ENCODE data around the gene COBLL1.

Gene COBLL1

GRCh38 chr2:164881524-164881923 lies 39.9 kb upstream of the COBLL1 start:
- TF ChIP-seq CTCF (IDR thresholded peaks at IDR 0.05; ENCODE audit: control insufficient read depth, insufficient read depth, low read depth, low read length, missing control alignments) = no peak
- DNase-seq (ENCODE audit: low read depth) = no peak
- no peak overlapping the region for H3K4me3 ChIP-seq (ENCODE audit: control insufficient read depth, low read depth, low read length)

- no peak for DNase-seq (ENCODE audit: low read depth)
- no peak for TF ChIP-seq CTCF (IDR thresholded peaks at IDR 0.05; ENCODE audit: control insufficient read depth, insufficient read depth, low read depth, low read length, missing control alignments)
- no peak overlapping the region for H3K4me3 ChIP-seq (ENCODE audit: control insufficient read depth, low read depth, low read length)
These were observed 38.4 kb upstream of the COBLL1 start for GRCh38 chr2:164879901-164880535.

- DNase-seq (ENCODE audit: low read depth) = no peak
- no peak overlapping the region for H3K4me3 ChIP-seq (ENCODE audit: control insufficient read depth, low read depth, low read length)
- no peak for TF ChIP-seq CTCF (IDR thresholded peaks at IDR 0.05; ENCODE audit: control insufficient read depth, insufficient read depth, low read depth, low read length, missing control alignments)
These were observed 36.3 kb upstream of the COBLL1 start for GRCh38 chr2:164877927-164878326.

GRCh38 chr2:164877169-164877568 lies 35.5 kb upstream of the COBLL1 start:
- no peak for DNase-seq (ENCODE audit: low read depth)
- H3K4me3 ChIP-seq (ENCODE audit: control insufficient read depth, low read depth, low read length) = no peak overlapping the region
- no peak for TF ChIP-seq CTCF (IDR thresholded peaks at IDR 0.05; ENCODE audit: control insufficient read depth, insufficient read depth, low read depth, low read length, missing control alignments)

- no peak for TF ChIP-seq CTCF (IDR thresholded peaks at IDR 0.05; ENCODE audit: control insufficient read depth, insufficient read depth, low read depth, low read length, missing control alignments)
- H3K4me3 ChIP-seq (ENCODE audit: control insufficient read depth, low read depth, low read length) = no peak overlapping the region
- DNase-seq (ENCODE audit: low read depth) = no peak
These were observed 33.9 kb upstream of the COBLL1 start for GRCh38 chr2:164875334-164876205.

- H3K4me3 ChIP-seq (ENCODE audit: control insufficient read depth, low read depth, low read length) = no peak overlapping the region
- no peak for TF ChIP-seq CTCF (IDR thresholded peaks at IDR 0.05; ENCODE audit: control insufficient read depth, insufficient read depth, low read depth, low read length, missing control alignments)
- no peak for DNase-seq (ENCODE audit: low read depth)
These were observed 31.7 kb upstream of the COBLL1 start for GRCh38 chr2:164873210-164873908.

All from AG09309 (cell line).